B cell (primary cell): ENCODE results near the gene CACNG4. TPM values are rescaled to one million over a fixed set of nuclear protein-coding genes. Genes with fewer than 3 reads are reported as not detected.

ENCODE experiments used
- ATAC-seq: fragments of 200-7000 bp; cut with Tn5 transposase; one replicate; pipeline ENCODE4 v1.10.0; 2021; ENCODE audit warnings: low read depth, mild to moderate bottlenecking, moderate number of reproducible peaks, moderate library complexity
- CTCF ChIA-PET: fragments of 350-600 bp; sonication (Branson Sonifier 250); formaldehyde crosslinking; loops from one replicate; lab custom pipeline; 2021; ENCODE audit warnings: antibody characterized with exemption, inconsistent platforms; lab: Charles Lee
- POLR2A ChIA-PET: fragments of 350-600 bp; sonication (Branson Sonifier 250); formaldehyde crosslinking; loops from one replicate; lab custom pipeline; 2021; ENCODE audit warnings: antibody characterized with exemption; lab: Charles Lee
- DNase-seq: peaks from one replicate; pipeline ENCODE4 v3.0.0; 2013
- H2AFZ ChIP-seq: 2 replicates; pipeline ENCODE4 v1.6.1; 2012; ENCODE audit warnings: mild to moderate bottlenecking, low read depth, low read length; ENCODE audit not compliant: insufficient read depth, poor library complexity, severe bottlenecking
- H3K27ac ChIP-seq, 2 donors: 1 replicate in 1 of 2; 2 replicates in 1 of 2; pipeline ENCODE4 v1.5.1; 2012 to 2013; ENCODE audit warnings: low read length in 2 of 2, mild to moderate bottlenecking in 2 of 2, moderate library complexity in 1 of 2
- H3K27me3 ChIP-seq, 4 experiments: fragments of 200-600 bp in 1 of 4; sonication (generic) in 1 of 4; replicated peaks in 1 of 4; 1 replicate in 2 of 4; 2 replicates in 2 of 4; pipeline versions ENCODE4 v1.6.1 to v1.7.0; 2013 to 2016; ENCODE audit warnings: low read length in 3 of 4, mild to moderate bottlenecking in 2 of 4, mixed read lengths in 1 of 4, moderate library complexity in 1 of 4; ENCODE audit not compliant: insufficient read depth in 4 of 4, control insufficient read depth in 3 of 4; ENCODE audit errors: control extremely low read depth in 1 of 4
- H3K36me3 ChIP-seq, 2 experiments: replicated peaks in 1 of 2; 1 replicate in 1 of 2; 2 replicates in 1 of 2; pipeline versions ENCODE4 v1.6.1 to v1.7.1; 2013; ENCODE audit warnings: low read length in 1 of 2; ENCODE audit not compliant: insufficient read depth in 2 of 2, control insufficient read depth in 1 of 2; ENCODE audit errors: control extremely low read depth in 1 of 2, extremely low read depth in 1 of 2
- H3K4me1 ChIP-seq, 2 donors: fragments of 200-600 bp in 1 of 2; sonication (generic) in 1 of 2; 1 replicate in 1 of 2; 2 replicates in 1 of 2; pipeline versions ENCODE4 v1.5.1 to v1.6.1; 2013 to 2017; ENCODE audit warnings: low read length in 2 of 2; ENCODE audit not compliant: control insufficient read depth in 2 of 2, insufficient read depth in 2 of 2
- H3K4me2 ChIP-seq: replicated peaks from 2 replicates; pipeline ENCODE3; 2012; ENCODE audit warnings: mild to moderate bottlenecking, low read depth, low read length; ENCODE audit not compliant: poor library complexity, severe bottlenecking
- H3K4me3 ChIP-seq, 5 experiments: fragments of 200-600 bp in 1 of 5; sonication (generic) in 1 of 5; 1 replicate in 3 of 5; 2 replicates in 2 of 5; pipeline versions ENCODE4 v1.5.1 to v1.7.0; 2011 to 2016; ENCODE audit warnings: low read length in 4 of 5, mild to moderate bottlenecking in 4 of 5, low read depth in 2 of 5, control low read depth in 1 of 5, moderate library complexity in 1 of 5; ENCODE audit not compliant: insufficient read depth in 1 of 5; ENCODE audit errors: control extremely low read depth in 1 of 5, extremely low read depth in 1 of 5
- H3K79me2 ChIP-seq: fragments of 200-600 bp; sonication (generic); one replicate; pipeline ENCODE4 v1.6.0; 2016; ENCODE audit warnings: low read length; ENCODE audit not compliant: control insufficient read depth, insufficient read depth
- H3K9ac ChIP-seq: fragments of 200-600 bp; sonication (generic); 2 replicates; pipeline ENCODE4 v1.6.1; 2017; ENCODE audit warnings: mild to moderate bottlenecking, low read length, moderate library complexity
- H3K9me3 ChIP-seq, 3 donors: one replicate each; pipeline versions ENCODE4 v1.6.1 to v1.7.1; 2013; ENCODE audit warnings: low read length in 2 of 3; ENCODE audit not compliant: control insufficient read depth in 2 of 3, insufficient read depth in 1 of 3; ENCODE audit errors: control extremely low read depth in 1 of 3
- H4K20me1 ChIP-seq: 2 replicates; pipeline ENCODE4 v1.6.0; 2012; ENCODE audit warnings: mild to moderate bottlenecking, low read length; ENCODE audit not compliant: insufficient read depth, control insufficient read depth, poor library complexity, severe bottlenecking
- H3K27ac Mint-ChIP-seq: one replicate; pipeline ENCODE4 v1.8.0; 2021; ENCODE audit warnings: mixed read lengths
- H3K27me3 Mint-ChIP-seq: one replicate; pipeline ENCODE4 v1.8.0; 2021; ENCODE audit warnings: mixed read lengths
- H3K4me1 Mint-ChIP-seq: one replicate; pipeline ENCODE4 v1.8.0; 2021; ENCODE audit warnings: mixed read lengths
- H3K4me3 Mint-ChIP-seq: one replicate; pipeline ENCODE4 v1.8.0; 2021; ENCODE audit warnings: mixed read lengths
- H3K9me3 Mint-ChIP-seq: one replicate; pipeline ENCODE4 v1.8.0; 2022; ENCODE audit warnings: mixed read lengths; ENCODE audit not compliant: insufficient read depth
- CTCF ChIP-seq: fragments of 200-600 bp; IDR thresholded peaks from one replicate; pipeline ENCODE4 v1.8.0; 2022; ENCODE audit warnings: antibody characterized with exemption, mild to moderate bottlenecking
- EZH2 ChIP-seq: IDR thresholded peaks from 2 replicates; pipeline ENCODE4 v1.6.1; 2012; ENCODE audit warnings: borderline replicate concordance, low read depth, mild to moderate bottlenecking, moderate library complexity, low read length; ENCODE audit not compliant: insufficient read depth, poor library complexity, severe bottlenecking
- WGBS: methylation state at CpG from one replicate; pipeline ENCODE4 v1.1.5; 2013; ENCODE audit warnings: missing lambda C conversion rate; ENCODE audit not compliant: insufficient coverage; 5-methylcytosine and 5-hydroxymethylcytosine counted together
- intact Hi-C: fragments of 100-400 bp; cut with micrococcal nuclease; formaldehyde crosslinking; loops from one replicate; pipeline ENCODE4 v1.10.0; 2022
- polyA plus RNA-seq: library from polyadenylated mRNA; depleted of rRNA; stranded (reverse); fragments of >200 nt; gene quantifications from 2 replicates; pipeline ENCODE4 v1.2.3, GENCODE V29; 2012
- total RNA-seq, 2 donors: library from RNA; stranded (reverse); fragments of 120-200 nt in 1 of 2; gene quantifications; 1 replicate in 1 of 2; 2 replicates in 1 of 2; pipeline versions ENCODE4 v1.2.3 to v1.2.4, GENCODE V29; 2013 to 2022

The CACNG4 gene
- total and polyA plus RNA-seq, 2 donors (not counting 1 experiment from before 2014, with no cell fraction given), result not detected

- Mint-ChIP-seq H3K27me3 (no peaks in the 10 kb centered on the region), H3K4me3 (no peak overlapping the region), H3K9me3 (no peaks in the 10 kb centered on the region), H3K4me1 (no peaks in the 10 kb centered on the region), H3K27ac (no peak overlapping the region)
- TF ChIP-seq EZH2 (no peak), CTCF (no peak)
- Histone ChIP-seq H3K4me2 (no peak overlapping the region), H3K9ac (no peak overlapping the region), H3K36me3 (no peaks in the 10 kb centered on the region), H3K9me3 (no peaks in the 10 kb centered on the region), H3K27me3 (no peaks in the 10 kb centered on the region), H3K4me3 (no peak overlapping the region), H3K27ac (no peak overlapping the region), H3K79me2 (no peaks in the 10 kb centered on the region), H4K20me1 (no peaks in the 10 kb centered on the region), H2AFZ (no peak overlapping the region), H3K4me1 (no peaks in the 10 kb centered on the region)
- no peak for ATAC-seq
- POLR2A ChIA-PET, result no interaction called here
- DNase-seq, result no peak
- CTCF ChIA-PET, result no interaction called here
- 91% methylated on average over 8 of the region's 12 CpGs for WGBS
- intact Hi-C loops, result no loop called here
These were observed 54.2 kb downstream of the CACNG4 start for GRCh38 chr17:67018471-67019434.

- Histone ChIP-seq H3K9me3 (no peaks in the 10 kb centered on the region), H2AFZ (no peak overlapping the region), H3K9ac (no peak overlapping the region), H3K36me3 (no peaks in the 10 kb centered on the region), H3K4me3 (no peak overlapping the region), H3K4me2 (no peak overlapping the region), H3K27ac (no peak overlapping the region), H4K20me1 (no peaks in the 10 kb centered on the region), H3K4me1 (no peaks in the 10 kb centered on the region), H3K27me3 (no peaks in the 10 kb centered on the region), H3K79me2 (no peaks in the 10 kb centered on the region)
- Mint-ChIP-seq H3K27ac (no peak overlapping the region), H3K9me3 (no peaks in the 10 kb centered on the region), H3K4me3 (no peak overlapping the region), H3K4me1 (no peaks in the 10 kb centered on the region), H3K27me3 (no peaks in the 10 kb centered on the region)
- WGBS, result 96% methylated on average over 7 of the region's 8 CpGs
- intact Hi-C loops, result no loop called here
- no peak for ATAC-seq
- TF ChIP-seq CTCF, result no peak
- no peak for TF ChIP-seq EZH2
- CTCF ChIA-PET, result no interaction called here
- DNase-seq, result no peak
- POLR2A ChIA-PET, result no interaction called here
These were observed 55.3 kb downstream of the CACNG4 start for GRCh38 chr17:67019809-67020208.
